Heart left ventricle (tissue), 16 donors: ENCODE results near the gene EP400. TPM values are rescaled to one million over a fixed set of nuclear protein-coding genes. Genes with fewer than 3 reads are reported as not detected.

Experiments used
- ATAC-seq, 4 donors: fragments of 200-7000 bp; cut with Tn5 transposase; one replicate each; pipeline ENCODE4 v1.9.1; 2020 to 2022; ENCODE audit warnings: moderate library complexity in 4 of 4, mild to moderate bottlenecking in 3 of 4, moderate number of reproducible peaks in 1 of 4
- DNase-seq, 5 donors: peaks; one replicate each; pipeline ENCODE4 v3.0.0-alpha.2; 2020
- H3K27ac ChIP-seq, 12 donors: fragments of 200-600 bp; sonication (generic) in 4 of 12; one replicate each; pipeline versions ENCODE4 v1.5.0 to v1.8.0; 2016 to 2022; ENCODE audit warnings: mild to moderate bottlenecking in 2 of 12
- H3K27me3 ChIP-seq, 9 donors: fragments of 200-600 bp; sonication (generic) in 2 of 9; one replicate each; pipeline versions ENCODE4 v1.5.1 to v1.8.0; 2016 to 2022; ENCODE audit warnings: mild to moderate bottlenecking in 3 of 9
- H3K36me3 ChIP-seq, 9 donors: fragments of 200-600 bp; sonication (generic) in 2 of 9; one replicate each; pipeline versions ENCODE4 v1.5.0 to v1.8.0; 2018 to 2022; ENCODE audit warnings: mild to moderate bottlenecking in 2 of 9
- H3K4me1 ChIP-seq, 12 donors: fragments of 200-600 bp; sonication (generic) in 4 of 12; one replicate each; pipeline versions ENCODE4 v1.5.0 to v1.8.0; 2016 to 2022; ENCODE audit warnings: mild to moderate bottlenecking in 3 of 12
- H3K4me3 ChIP-seq, 12 donors: fragments of 200-600 bp; sonication (generic) in 4 of 12; one replicate each; pipeline versions ENCODE4 v1.5.0 to v1.8.0; 2017 to 2022; ENCODE audit warnings: mild to moderate bottlenecking in 9 of 12, moderate library complexity in 4 of 12
- H3K9me3 ChIP-seq, 12 donors: fragments of 200-600 bp; sonication (generic) in 4 of 12; one replicate each; pipeline versions ENCODE4 v1.5.0 to v1.8.0; 2016 to 2022; ENCODE audit warnings: mild to moderate bottlenecking in 1 of 12
- CTCF ChIP-seq, 12 donors: fragments of 200-600 bp; sonication (generic) in 4 of 12; IDR thresholded peaks; one replicate each; pipeline versions ENCODE4 v1.5.0 to v1.8.0; 2018 to 2022; ENCODE audit warnings: antibody characterized with exemption in 12 of 12, mild to moderate bottlenecking in 5 of 12
- POLR2A ChIP-seq, 2 donors: fragments of 450-650 bp; IDR thresholded peaks; one replicate each; pipeline ENCODE4 v1.6.1; 2017; ENCODE audit warnings: antibody characterized with exemption in 2 of 2, mild to moderate bottlenecking in 2 of 2, moderate library complexity in 2 of 2
- WGBS, 4 donors: extraction: QIAGEN DNeasy Blood & Tissue Kit in 2 of 4; methylation state at CpG; one replicate each; pipeline versions ENCODE4 v1.1.5 to v1.1.7; 2013 to 2018; 5-methylcytosine and 5-hydroxymethylcytosine counted together
- intact Hi-C, 10 donors: fragments of 100-400 bp; cut with DNase I; formaldehyde crosslinking; loops; one replicate each; pipeline versions ENCODE4 v1.11.1 to v1.14.2; 2022
- polyA plus RNA-seq, 2 donors: library from polyadenylated mRNA; stranded (reverse); fragments of 200-250 nt; gene quantifications; one replicate each; pipeline ENCODE4 v1.2.3, GENCODE V29; 2013
- total RNA-seq, 9 donors: library from RNA; depleted of rRNA in 2 of 9; stranded (reverse); fragments of >200 nt in 2 of 9; fragmentation: NEBNext Ultra II Directional in 3 of 9; extraction: Animal tissue kit (Norgen Biotek cat#: 25700) in 3 of 9; gene quantifications; one replicate each; pipeline versions ENCODE4 v1.1.0 to v1.2.4, GENCODE V29; 2016 to 2023
- donor health status: ischemic (EF 13 %, LVEDD 7.1; RV severe dilation, severe dysfunction).
- donor health status: healthy with polysubstance abuse.
- donor health status: DM: no; HTN: yes; CAD: no.
- donor health status: DM: no; HTN: no; CAD: no.
- donor health status: ischemic (EF 25% LVEDD 6.9; RV normal size, moderate dysfunction).
- donor health status: ischemic (EF 25% LVEDD 5.7; RV mildly dilated, moderate dysfunction).
- donor health status: healthy.
- donor health status: DM: yes; HTN: yes; CAD: no.
- donor health status: ischemic (EF 35%, LVEDD 5.7; RV mildly dilated, moderate dysfunction).
- donor health status: nonischemic (EF 11% LVEDD 7.7; RV severe dilation, severe dysfunction).
- donor health status: DM: yes; HTN: yes; CAD: no.
- donor health status: PGD.
- donor health status: ischemic (EF 29% LVEDD 5.4; RV normal size, mild dysfunction).
- donor health status: nonischemic (EF 23%, LVEDD 6.1; RV moderate dilation, normal function).

Gene EP400
- total and polyA plus RNA-seq, 11 donors: 9.8 to 27.8 (median 13.5) TPM

DNA sequence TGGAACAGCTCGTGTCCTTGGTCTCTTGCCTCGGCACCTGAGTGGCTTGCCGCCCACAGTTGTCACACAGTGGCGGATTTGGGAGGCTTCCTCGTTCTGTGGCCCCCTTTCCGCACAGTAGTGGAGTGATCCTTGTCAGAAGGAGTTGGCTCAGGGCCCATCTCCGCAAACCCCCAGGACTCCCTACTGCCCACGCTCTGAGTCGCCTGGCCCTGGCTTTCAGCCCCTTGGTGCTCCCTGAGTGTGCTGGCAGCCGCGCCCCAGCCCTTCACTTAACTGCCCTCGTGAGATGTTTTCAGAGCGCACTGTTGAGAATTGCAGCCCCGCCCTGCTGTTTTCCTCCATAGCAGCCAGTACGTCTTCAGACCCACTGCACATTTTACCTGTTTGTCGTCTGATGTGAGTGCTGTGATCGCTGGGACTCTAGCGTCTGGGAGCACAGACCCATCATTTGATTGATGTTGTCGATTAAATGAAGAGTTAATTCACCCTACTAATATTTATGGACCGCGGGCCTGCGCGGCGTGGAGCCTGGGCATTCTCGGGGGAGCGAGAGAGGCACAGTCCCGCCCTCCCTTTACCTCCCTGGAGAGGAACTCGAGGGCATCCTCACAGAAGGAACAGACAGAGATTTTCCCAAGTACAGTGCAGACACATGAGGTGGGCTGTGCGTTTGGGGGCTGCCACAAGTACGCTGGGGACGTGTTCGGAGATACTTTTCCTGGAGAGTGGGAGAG, 102.6 kb downstream of the EP400 start:
- TF ChIP-seq CTCF (IDR thresholded peaks at IDR 0.05) (no peak), POLR2A (IDR thresholded peaks at IDR 0.05) (no peak)
- Histone ChIP-seq H3K27me3 (no peaks in the 10 kb centered on the region), H3K9me3 (no peaks in the 10 kb centered on the region), H3K36me3 (peaks cover 0 to 97% (median 89%) of the 10 kb centered on the region in 9 donors), H3K27ac (no peak overlapping the region), H3K4me1 (no peaks in the 10 kb centered on the region), H3K4me3 (no peak overlapping the region)
- DNase-seq (no peak), ATAC-seq (no peak)
- intact Hi-C loops: no loop called here
- WGBS, 4 donors: 94 to 97% (median 96%) methylated on average over 30 to 32 of the region's 32 CpGs

- Histone ChIP-seq H3K27ac (no peak overlapping the region), H3K4me3 (no peak overlapping the region), H3K4me1 (no peaks in the 10 kb centered on the region), H3K36me3 (peaks cover 0 to 97% (median 88%) of the 10 kb centered on the region in 9 donors), H3K27me3 (no peaks in the 10 kb centered on the region), H3K9me3 (no peaks in the 10 kb centered on the region)
- 95 to 98% (median 97%) methylated on average over 10 to 27 of the region's 27 CpGs for WGBS, 4 donors
- intact Hi-C loops: no loop called here
- no peak for DNase-seq
- no peak for TF ChIP-seq CTCF (IDR thresholded peaks at IDR 0.05)
- no peak for TF ChIP-seq POLR2A (IDR thresholded peaks at IDR 0.05)
- no peak for ATAC-seq
Measured at GRCh38 chr12:132053338-132054330, 103.9 kb downstream of the EP400 start.

GRCh38 chr12:132054983-132055382, 105.2 kb downstream of the EP400 start:
- Histone ChIP-seq H3K27me3 (no peaks in the 10 kb centered on the region), H3K36me3 (peaks cover 0 to 95% (median 86%) of the 10 kb centered on the region in 9 donors), H3K4me1 (no peaks in the 10 kb centered on the region), H3K9me3 (no peaks in the 10 kb centered on the region), H3K4me3 (no peak overlapping the region), H3K27ac (no peak overlapping the region)
- intact Hi-C loops: no loop called here
- DNase-seq (no peak), ATAC-seq (no peak)
- TF ChIP-seq POLR2A (IDR thresholded peaks at IDR 0.05): no peak
- no peak for TF ChIP-seq CTCF (IDR thresholded peaks at IDR 0.05)
- 96 to 98% (median 97%) methylated on average over 12 of the region's 12 CpGs for WGBS, 4 donors

DNA sequence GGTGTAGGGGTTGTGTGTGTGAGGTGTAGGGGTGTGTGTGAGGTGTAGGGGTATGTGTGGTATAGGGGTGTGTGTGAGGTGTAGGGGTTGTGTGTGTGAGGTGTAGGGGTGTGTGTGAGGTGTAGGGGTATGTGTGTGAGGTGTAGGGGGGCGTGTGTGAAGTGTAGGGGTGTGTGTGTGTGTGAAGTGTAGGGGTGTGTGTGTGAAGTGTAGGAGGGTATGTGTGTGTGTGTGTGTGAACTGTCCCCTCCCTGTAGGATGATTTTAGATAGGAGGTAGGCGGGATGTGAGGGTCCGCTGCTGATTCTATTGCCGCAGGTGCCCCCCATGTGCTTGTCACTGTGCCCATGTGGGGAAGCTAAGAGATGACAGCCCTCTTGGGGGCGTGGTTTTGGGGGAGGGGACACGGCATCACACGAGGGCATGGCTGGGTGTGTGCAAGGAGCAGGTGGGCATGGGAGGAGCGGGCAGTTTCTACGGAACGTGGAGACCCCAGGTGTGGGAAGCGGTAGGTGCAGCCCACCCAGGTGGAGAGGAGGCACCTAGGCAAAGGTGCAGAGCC, 105.9 kb downstream of the EP400 start:
- TF ChIP-seq POLR2A (IDR thresholded peaks at IDR 0.05) (no peak), CTCF (IDR thresholded peaks at IDR 0.05) (no peak)
- DNase-seq (no peak), ATAC-seq (no peak)
- Histone ChIP-seq H3K36me3 (peaks cover 0 to 95% (median 85%) of the 10 kb centered on the region in 9 donors), H3K4me3 (no peak overlapping the region), H3K27me3 (no peaks in the 10 kb centered on the region), H3K27ac (no peak overlapping the region), H3K4me1 (no peaks in the 10 kb centered on the region), H3K9me3 (no peaks in the 10 kb centered on the region)
- WGBS, 4 donors: 80 to 94% (median 92%) methylated on average over 11 of the region's 11 CpGs
- intact Hi-C loops: no loop called here
